ENCODE measurements around the gene DDX19B.
A peak's percentile ranks its signal among the peaks of the same experiment; 100 is the strongest.
"Not testable (repeated sequence)": the region's sequence is repeated elsewhere in the genome, so short reads cannot be mapped to it uniquely, and the experiment has no call there.

Gene DDX19B

GRCh38 chr16:70320121-70320520, 21.1 kb downstream of the DDX19B start:
- H3K4me3 ChIP-seq (ENCODE audit: low read depth, low read length) = no peak overlapping the region
- TF ChIP-seq POLR2A (IDR thresholded peaks at IDR 0.05; ENCODE audit: extremely low read depth, insufficient read length) = no peak
- DNase-seq (ENCODE audit: low read depth) = no peak

GRCh38 chr16:70324998-70325747, 26.2 kb downstream of the DDX19B start:
- TF ChIP-seq MYC (IDR thresholded peaks at IDR 0.05; ENCODE audit: low read depth, low read length) (no peak), CTCF (IDR thresholded peaks at IDR 0.05; ENCODE audit: low read depth, low read length) (no peak), POLR2A (IDR thresholded peaks at IDR 0.05; ENCODE audit: extremely low read depth, insufficient read length) (no peak), MAX (IDR thresholded peaks at IDR 0.05; ENCODE audit: low read depth, low read length) (no peak)
- H3K4me3 ChIP-seq (ENCODE audit: low read depth, low read length) = no peak overlapping the region

GRCh38 chr16:70331091-70331490, 32.1 kb downstream of the DDX19B start:
- TF ChIP-seq MAX (IDR thresholded peaks at IDR 0.05; ENCODE audit: low read depth, low read length) (no peak), MYC (IDR thresholded peaks at IDR 0.05; ENCODE audit: low read depth, low read length) (no peak), CTCF (IDR thresholded peaks at IDR 0.05; ENCODE audit: low read depth, low read length) (no peak), POLR2A (IDR thresholded peaks at IDR 0.05; ENCODE audit: extremely low read depth, insufficient read length) (no peak)
- H3K4me3 ChIP-seq (ENCODE audit: low read depth, low read length) = no peak overlapping the region

More at GRCh38 chr16:70324998-70325747, 26.2 kb downstream of the DDX19B start:
- no peak for DNase-seq (ENCODE audit: low read depth)

GRCh38 chr16:70331588-70332358, 32.8 kb downstream of the DDX19B start:
- DNase-seq (ENCODE audit: low read depth) = no peak
- TF ChIP-seq MAX (IDR thresholded peaks at IDR 0.05; ENCODE audit: low read depth, low read length) (no peak), MYC (IDR thresholded peaks at IDR 0.05; ENCODE audit: low read depth, low read length) (no peak), POLR2A (IDR thresholded peaks at IDR 0.05; ENCODE audit: extremely low read depth, insufficient read length) (no peak), CTCF (IDR thresholded peaks at IDR 0.05; ENCODE audit: low read depth, low read length) (peak; percentile 57)
- no peak overlapping the region for H3K4me3 ChIP-seq (ENCODE audit: low read depth, low read length)

More at GRCh38 chr16:70331091-70331490, 32.1 kb downstream of the DDX19B start:
- DNase-seq (ENCODE audit: low read depth) = no peak

- DNase-seq (ENCODE audit: low read depth); H3K4me3 ChIP-seq (ENCODE audit: low read depth, low read length): not testable (repeated sequence)
These were observed 33.7 kb downstream of the DDX19B start for GRCh38 chr16:70332728-70333127.

GRCh38 chr16:70337814-70338213, 38.8 kb downstream of the DDX19B start:
- no peak for DNase-seq (ENCODE audit: low read depth)
- TF ChIP-seq POLR2A (IDR thresholded peaks at IDR 0.05; ENCODE audit: extremely low read depth, insufficient read length) (no peak), CTCF (IDR thresholded peaks at IDR 0.05; ENCODE audit: low read depth, low read length) (no peak), MYC (IDR thresholded peaks at IDR 0.05; ENCODE audit: low read depth, low read length) (no peak), MAX (IDR thresholded peaks at IDR 0.05; ENCODE audit: low read depth, low read length) (no peak)
- no peak overlapping the region for H3K4me3 ChIP-seq (ENCODE audit: low read depth, low read length)
